GM12874 (cell line): Measurements from ENCODE around the gene ANO4.

Source experiments
- CTCF ChIP-seq: IDR thresholded peaks from 2 replicates; pipeline ENCODE4 v1.5.1; 2011; ENCODE audit warnings: low read depth, mild to moderate bottlenecking, control low read depth, low read length, moderate library complexity; ENCODE audit not compliant: insufficient read depth

ANO4 gene

GRCh38 chr12:100995771-100996170, 201.2 kb downstream of the ANO4 start:
- no peak for TF ChIP-seq CTCF

DNA sequence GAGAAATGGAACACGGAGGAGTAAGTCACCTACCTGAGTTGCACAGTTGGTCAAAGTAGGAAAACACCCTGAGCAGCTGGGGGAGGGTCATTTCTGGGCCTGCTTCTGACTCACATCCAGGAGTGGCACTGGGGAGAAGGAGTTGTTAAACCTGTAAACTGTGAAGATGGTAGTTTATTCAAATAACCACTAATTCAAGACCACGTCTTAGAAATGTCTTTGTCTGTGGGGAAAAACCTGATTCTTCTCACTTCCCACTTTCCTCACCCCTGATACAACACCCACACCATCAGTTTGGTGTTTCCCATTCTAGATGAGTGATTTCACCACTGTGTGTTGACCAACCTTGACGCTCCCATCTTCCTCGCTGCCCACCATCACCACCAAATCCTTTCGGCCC, 207.1 kb downstream of the ANO4 start:
- no peak for TF ChIP-seq CTCF

GRCh38 chr12:101002696-101003419, 208.3 kb downstream of the ANO4 start:
- no peak for TF ChIP-seq CTCF

DNA sequence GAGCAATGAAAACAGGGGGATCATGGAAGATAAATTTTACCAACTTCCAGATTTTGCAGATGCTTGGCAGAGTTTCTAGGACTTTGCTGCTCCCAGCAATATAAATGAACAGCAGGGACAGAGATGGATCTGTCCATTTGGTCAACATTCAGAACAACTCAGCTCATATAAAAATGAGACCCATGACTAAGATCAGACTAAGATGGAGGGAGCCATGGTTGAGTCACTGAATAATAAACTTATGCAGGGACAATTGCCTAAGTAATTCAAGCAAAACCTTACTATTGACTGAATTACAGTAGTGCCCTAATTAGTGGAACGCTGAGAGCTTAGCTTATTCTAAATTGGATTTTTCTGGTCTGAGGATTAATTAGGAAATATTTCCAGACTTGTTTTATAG, 210.3 kb downstream of the ANO4 start:
- no peak for TF ChIP-seq CTCF

GRCh38 chr12:101009274-101009673, 214.7 kb downstream of the ANO4 start:
- no peak for TF ChIP-seq CTCF

- no peak for TF ChIP-seq CTCF
These were observed 216.3 kb downstream of the ANO4 start for GRCh38 chr12:101010896-101011295.

- TF ChIP-seq CTCF, result no peak
These were observed 219.4 kb downstream of the ANO4 start for GRCh38 chr12:101013993-101014392.
